ENCODE results near the gene OMP. TPM values are rescaled to one million over a fixed set of nuclear protein-coding genes. Genes with fewer than 3 reads are reported as not detected.

Gene OMP
- total RNA-seq, 2 experiments from 2014 or later, result not detected

GRCh38 chr11:77086521-77087472 is 15.8 kb upstream of the OMP start:
- no peaks in the 10 kb centered on the region for H3K36me3 ChIP-seq (ENCODE audit: insufficient read depth, low read length)
- no peak overlapping the region for H3K4me3 ChIP-seq (ENCODE audit: low read depth, low read length, poor library complexity, severe bottlenecking)
- intact Hi-C loops (cut with micrococcal nuclease; ENCODE audit: unreplicated experiment), result no loop called here
- H2AFZ ChIP-seq (ENCODE audit: low read length), result no peak overlapping the region
- TF ChIP-seq, protein P1, sequence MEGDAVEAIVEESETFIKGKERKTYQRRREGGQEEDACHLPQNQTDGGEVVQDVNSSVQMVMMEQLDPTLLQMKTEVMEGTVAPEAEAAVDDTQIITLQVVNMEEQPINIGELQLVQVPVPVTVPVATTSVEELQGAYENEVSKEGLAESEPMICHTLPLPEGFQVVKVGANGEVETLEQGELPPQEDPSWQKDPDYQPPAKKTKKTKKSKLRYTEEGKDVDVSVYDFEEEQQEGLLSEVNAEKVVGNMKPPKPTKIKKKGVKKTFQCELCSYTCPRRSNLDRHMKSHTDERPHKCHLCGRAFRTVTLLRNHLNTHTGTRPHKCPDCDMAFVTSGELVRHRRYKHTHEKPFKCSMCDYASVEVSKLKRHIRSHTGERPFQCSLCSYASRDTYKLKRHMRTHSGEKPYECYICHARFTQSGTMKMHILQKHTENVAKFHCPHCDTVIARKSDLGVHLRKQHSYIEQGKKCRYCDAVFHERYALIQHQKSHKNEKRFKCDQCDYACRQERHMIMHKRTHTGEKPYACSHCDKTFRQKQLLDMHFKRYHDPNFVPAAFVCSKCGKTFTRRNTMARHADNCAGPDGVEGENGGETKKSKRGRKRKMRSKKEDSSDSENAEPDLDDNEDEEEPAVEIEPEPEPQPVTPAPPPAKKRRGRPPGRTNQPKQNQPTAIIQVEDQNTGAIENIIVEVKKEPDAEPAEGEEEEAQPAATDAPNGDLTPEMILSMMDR (conservative IDR thresholded peaks at IDR 0.05; ENCODE audit: low read length), result no peak
- no peak for TF ChIP-seq EZH2phosphoT487 (IDR thresholded peaks at IDR 0.05; ENCODE audit: borderline replicate concordance, low read depth, low read length)
- no peaks in the 10 kb centered on the region for H3K79me2 ChIP-seq (ENCODE audit: insufficient read depth, low read depth, low read length)
- ChIA-PET CTCF (ENCODE audit: unreplicated experiment) (no interaction called here), POLR2A (no interaction called here)
- no peak for DNase-seq (ENCODE audit: low spot score)
- no peaks in the 10 kb centered on the region for H3K9me2 ChIP-seq (ENCODE audit: insufficient read depth, low read length)
- no TSS peak for BruUV-seq (replicated peaks)
- no peak overlapping the region for H3K4me2 ChIP-seq (ENCODE audit: low read length)
- H4K20me1 ChIP-seq (ENCODE audit: insufficient read depth, low read length), result no peaks in the 10 kb centered on the region
- H3K4me1 ChIP-seq (ENCODE audit: insufficient read depth, low read length, poor library complexity, severe bottlenecking), result no peaks in the 10 kb centered on the region
- H3K9me3 ChIP-seq (ENCODE audit: low read length), result no peaks in the 10 kb centered on the region
- H3K27ac ChIP-seq (ENCODE audit: low read depth, low read length, poor library complexity, severe bottlenecking), result no peak overlapping the region

GRCh38 chr11:77087723-77088225 is 14.9 kb upstream of the OMP start:
- Histone ChIP-seq H3K27ac (ENCODE audit: low read depth, low read length, poor library complexity, severe bottlenecking) (no peak overlapping the region), H3K36me3 (ENCODE audit: insufficient read depth, low read length) (no peaks in the 10 kb centered on the region), H3K9me2 (ENCODE audit: insufficient read depth, low read length) (no peaks in the 10 kb centered on the region), H3K4me1 (ENCODE audit: insufficient read depth, low read length, poor library complexity, severe bottlenecking) (no peaks in the 10 kb centered on the region), H4K20me1 (ENCODE audit: insufficient read depth, low read length) (no peaks in the 10 kb centered on the region), H3K79me2 (ENCODE audit: insufficient read depth, low read depth, low read length) (no peaks in the 10 kb centered on the region), H3K4me3 (ENCODE audit: low read depth, low read length, poor library complexity, severe bottlenecking) (no peak overlapping the region), H3K9me3 (ENCODE audit: low read length) (no peaks in the 10 kb centered on the region), H3K4me2 (ENCODE audit: low read length) (no peak overlapping the region), H2AFZ (ENCODE audit: low read length) (no peak overlapping the region)
- TF ChIP-seq, protein P1 (conservative IDR thresholded peaks at IDR 0.05; ENCODE audit: low read length), result no peak
- no peak for TF ChIP-seq EZH2phosphoT487 (IDR thresholded peaks at IDR 0.05; ENCODE audit: borderline replicate concordance, low read depth, low read length)
- CTCF ChIA-PET (ENCODE audit: unreplicated experiment), result no interaction called here
- no peak for DNase-seq (ENCODE audit: low spot score)
- no TSS peak for BruUV-seq (replicated peaks)
- intact Hi-C loops (cut with micrococcal nuclease; ENCODE audit: unreplicated experiment), result no loop called here
- POLR2A ChIA-PET, result no interaction called here

Measured in OCI-LY7 (cell line).